Skeletal muscle tissue (tissue), 4 donors: ENCODE results near the gene GLP2R. TPM values are rescaled to one million over a fixed set of nuclear protein-coding genes. Genes with fewer than 3 reads are reported as not detected.

Experiments used
- H3K27ac ChIP-seq: one replicate; pipeline ENCODE4 v1.7.0; 2013; ENCODE audit warnings: mild to moderate bottlenecking, low read depth, low read length, inconsistent platforms
- H3K27me3 ChIP-seq, 3 donors: one replicate each; pipeline ENCODE4 v1.7.0; 2013; ENCODE audit warnings: low read length in 3 of 3; ENCODE audit not compliant: control insufficient read depth in 3 of 3, insufficient read depth in 3 of 3
- H3K36me3 ChIP-seq, 3 donors: one replicate each; pipeline ENCODE4 v1.7.0; 2013; ENCODE audit warnings: low read length in 3 of 3; ENCODE audit not compliant: control insufficient read depth in 3 of 3, insufficient read depth in 3 of 3
- H3K4me1 ChIP-seq, 3 donors: one replicate each; pipeline ENCODE4 v1.7.0; 2013; ENCODE audit warnings: low read length in 3 of 3, mild to moderate bottlenecking in 3 of 3; ENCODE audit not compliant: control insufficient read depth in 3 of 3, insufficient read depth in 3 of 3
- H3K4me3 ChIP-seq, 3 donors: one replicate each; pipeline ENCODE4 v1.7.0; 2013; ENCODE audit warnings: low read length in 3 of 3
- H3K9ac ChIP-seq, 3 donors: one replicate each; pipeline ENCODE4 v1.7.0; 2013; ENCODE audit warnings: low read length in 3 of 3, mild to moderate bottlenecking in 3 of 3, moderate library complexity in 2 of 3, low read depth in 1 of 3
- H3K9me3 ChIP-seq, 3 donors: one replicate each; pipeline ENCODE4 v1.7.0; 2013; ENCODE audit warnings: low read length in 3 of 3; ENCODE audit not compliant: control insufficient read depth in 3 of 3
- total RNA-seq: library from RNA; depleted of rRNA; stranded (reverse); fragments of >200 nt; gene quantifications from one replicate; pipeline ENCODE4 v1.2.3, GENCODE V29; 2014
- donor health status: Osteomylitis.

GLP2R gene
- total RNA-seq, 1 donor from 2014 or later: not detected

DNA sequence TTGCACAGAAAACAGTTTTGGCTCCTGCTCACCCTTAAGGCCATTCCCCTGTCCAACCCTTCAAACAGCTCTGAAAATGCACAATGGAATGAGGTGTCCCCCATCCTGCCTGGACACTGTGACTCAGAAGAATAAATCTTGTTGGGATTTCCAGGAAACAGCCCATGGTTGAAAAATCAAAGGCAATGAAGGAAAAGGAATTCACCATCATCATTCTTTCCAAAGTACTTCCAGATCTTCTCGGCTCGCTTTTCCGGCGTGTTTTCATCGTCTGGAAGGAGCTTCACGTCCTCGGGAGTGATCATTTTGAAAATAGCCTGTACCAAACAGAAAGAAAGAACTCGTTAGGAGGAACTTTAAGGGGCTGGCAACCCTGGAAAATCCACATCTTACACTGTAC is 75.1 kb downstream of the GLP2R start:
- Histone ChIP-seq H3K4me3 (no peak overlapping the region), H3K4me1 (peaks cover 0 to 5% (median 3%) of the 10 kb centered on the region in 3 donors), H3K36me3 (no peaks in the 10 kb centered on the region), H3K9me3 (no peaks in the 10 kb centered on the region), H3K27ac (peak overlapping the region; percentile 22), H3K27me3 (peaks cover 0 to 2% (median 2%) of the 10 kb centered on the region in 3 donors), H3K9ac (no peak overlapping the region)

DNA sequence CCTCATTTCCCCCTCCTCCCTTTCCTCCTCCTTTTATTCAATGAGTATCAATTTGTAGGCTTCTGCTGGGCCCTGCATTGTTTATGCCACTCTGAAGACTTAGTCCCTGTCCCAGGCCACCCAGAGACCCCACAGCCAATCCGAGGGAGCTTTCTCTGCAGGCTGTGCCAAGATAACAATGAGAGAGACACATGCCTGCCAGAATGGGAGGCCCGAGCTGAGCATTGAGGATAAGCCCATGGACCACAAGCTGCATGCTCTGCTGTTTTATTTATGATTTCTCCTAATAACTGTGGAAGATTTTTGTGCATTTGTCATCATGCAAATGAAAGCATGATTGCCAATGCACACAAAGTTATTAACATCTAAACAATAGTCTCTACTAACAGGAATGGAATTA is 76.4 kb downstream of the GLP2R start:
- Histone ChIP-seq H3K4me1 (peaks cover 0 to 5% (median 3%) of the 10 kb centered on the region in 3 donors), H3K4me3 (no peak overlapping the region), H3K36me3 (no peaks in the 10 kb centered on the region), H3K9me3 (no peaks in the 10 kb centered on the region), H3K27ac (no peak overlapping the region), H3K9ac (no peak overlapping the region), H3K27me3 (peaks cover 2 to 4% (median 3%) of the 10 kb centered on the region in 3 donors)

DNA sequence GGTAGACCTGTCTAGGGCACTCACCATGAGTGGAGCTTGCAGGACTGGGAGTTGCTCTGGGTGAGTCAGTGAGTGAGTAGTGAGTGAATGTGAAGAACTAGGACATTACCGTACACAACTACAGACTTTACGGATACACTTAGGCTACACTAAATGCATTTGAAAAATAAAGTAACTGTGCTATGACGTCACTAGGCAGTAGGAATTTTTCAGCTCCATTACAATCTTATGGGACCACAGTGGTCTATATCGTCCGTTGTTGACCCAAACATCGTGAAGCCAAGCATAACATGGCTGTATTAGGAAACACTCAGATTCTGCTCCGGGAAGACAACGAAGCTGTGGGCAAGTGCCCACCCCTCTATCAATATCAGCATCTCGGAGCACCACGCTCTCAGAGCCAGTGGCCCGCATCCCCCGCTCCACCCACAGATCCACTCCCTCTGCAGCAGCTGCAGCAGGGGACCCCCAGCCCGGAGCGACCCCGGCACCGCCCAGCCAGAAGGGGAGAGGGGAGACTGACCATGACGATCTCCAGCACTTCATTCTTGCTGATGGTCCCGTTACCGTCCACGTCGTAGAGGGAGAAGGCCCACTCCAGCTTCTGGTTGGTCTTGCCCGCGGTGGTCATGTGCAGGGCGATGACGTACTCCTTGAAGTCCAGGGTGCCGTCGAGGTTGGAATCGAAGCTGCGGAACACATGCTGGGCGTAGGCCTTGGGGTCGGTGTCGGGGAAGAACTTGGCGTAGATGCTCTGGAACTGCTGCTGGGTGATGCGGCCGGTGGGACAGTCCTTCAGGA is 78.8 kb downstream of the GLP2R start:
- H3K4me1 ChIP-seq: peaks cover 0 to 5% (median 1%) of the 10 kb centered on the region in 3 donors
- no peaks in the 10 kb centered on the region for H3K9me3 ChIP-seq
- no peak overlapping the region for H3K9ac ChIP-seq
- no peak overlapping the region for H3K27ac ChIP-seq
- no peak overlapping the region for H3K4me3 ChIP-seq
- H3K36me3 ChIP-seq: no peaks in the 10 kb centered on the region
- peaks cover 7 to 20% (median 12%) of the 10 kb centered on the region in 3 donors for H3K27me3 ChIP-seq

DNA sequence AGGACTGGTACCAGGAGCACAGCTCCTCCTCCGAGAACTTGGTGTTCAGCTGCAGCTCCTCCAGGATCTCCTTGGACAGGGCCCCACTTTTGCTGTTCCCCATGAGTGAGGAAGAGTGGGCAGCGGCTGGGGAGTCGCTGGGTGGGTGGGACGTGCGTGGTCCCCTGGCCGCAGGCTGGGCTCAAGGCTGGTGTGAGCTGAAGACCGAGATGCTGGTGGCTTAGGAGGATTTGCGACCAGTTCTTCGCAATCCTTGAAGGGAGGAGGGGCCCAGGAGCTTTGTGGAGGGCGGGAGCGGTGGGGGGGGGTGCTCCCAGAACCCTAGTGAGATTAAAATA is 79.3 kb downstream of the GLP2R start, which contains the start of gene RCVRN:
TSS of gene RCVRN (minus strand) at position 194 of the 338 bp plus-strand sequence. CDS start at position 103, 91 bp downstream.
- peaks cover 0 to 2% (median 0%) of the 10 kb centered on the region in 3 donors for H3K4me1 ChIP-seq
- H3K4me3 ChIP-seq: no peak within 1 kb of the TSS
- H3K27me3 ChIP-seq: peaks cover 7 to 23% (median 16%) of the 10 kb centered on the region in 3 donors
- no peaks in the 10 kb centered on the region for H3K36me3 ChIP-seq
- no peak within 1 kb of the TSS for H3K27ac ChIP-seq
- no peaks in the 10 kb centered on the region for H3K9me3 ChIP-seq
- H3K9ac ChIP-seq: no peak within 1 kb of the TSS

DNA sequence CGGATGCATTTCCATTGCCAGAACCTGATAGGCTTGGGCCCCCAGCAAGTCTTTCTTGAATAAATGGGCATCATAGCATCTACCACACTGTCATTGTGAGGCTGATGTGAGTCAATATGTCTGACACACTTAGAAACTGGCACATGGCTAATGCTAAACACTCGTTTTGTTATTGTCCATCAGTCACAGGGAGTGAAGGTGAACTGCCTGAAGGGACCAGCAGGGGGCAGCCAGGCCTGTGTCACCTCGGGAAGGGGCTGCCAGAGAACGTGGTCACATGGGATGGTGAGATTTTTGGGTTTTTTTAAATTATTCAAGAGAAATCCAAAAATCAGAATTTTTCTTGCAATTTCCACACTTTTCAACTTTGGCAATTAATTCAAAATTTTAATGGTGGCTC is 80.2 kb downstream of the GLP2R start:
- Histone ChIP-seq H3K4me1 (no peaks in the 10 kb centered on the region), H3K27ac (no peak overlapping the region), H3K9ac (no peak overlapping the region), H3K27me3 (peaks cover 7 to 23% (median 19%) of the 10 kb centered on the region in 3 donors), H3K4me3 (no peak overlapping the region), H3K9me3 (no peaks in the 10 kb centered on the region), H3K36me3 (no peaks in the 10 kb centered on the region)

DNA sequence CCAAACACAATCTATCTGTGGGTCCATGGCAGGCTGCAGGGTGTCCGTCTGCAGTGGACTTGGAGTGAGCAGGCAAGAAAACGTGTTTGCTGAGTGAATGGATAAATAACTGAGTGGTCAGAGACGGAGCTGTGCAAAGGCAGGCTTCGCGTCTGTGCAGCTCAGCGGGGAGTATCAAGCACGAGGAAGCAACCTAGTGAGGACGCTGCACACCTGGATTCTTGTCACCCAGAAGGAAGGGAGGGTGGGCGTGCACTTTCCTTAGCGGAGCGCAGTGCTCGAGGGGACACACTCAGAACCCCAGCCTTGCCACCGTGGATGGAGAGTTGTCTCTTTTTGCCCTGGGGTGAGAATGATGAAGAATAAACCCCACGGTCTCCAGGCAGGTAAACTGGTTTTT is 80.9 kb downstream of the GLP2R start:
- no peaks in the 10 kb centered on the region for H3K4me1 ChIP-seq
- H3K27ac ChIP-seq: no peak overlapping the region
- H3K9me3 ChIP-seq: no peaks in the 10 kb centered on the region
- H3K36me3 ChIP-seq: no peaks in the 10 kb centered on the region
- no peak overlapping the region for H3K9ac ChIP-seq
- H3K4me3 ChIP-seq: no peak overlapping the region
- peaks cover 7 to 23% (median 19%) of the 10 kb centered on the region in 3 donors for H3K27me3 ChIP-seq

DNA sequence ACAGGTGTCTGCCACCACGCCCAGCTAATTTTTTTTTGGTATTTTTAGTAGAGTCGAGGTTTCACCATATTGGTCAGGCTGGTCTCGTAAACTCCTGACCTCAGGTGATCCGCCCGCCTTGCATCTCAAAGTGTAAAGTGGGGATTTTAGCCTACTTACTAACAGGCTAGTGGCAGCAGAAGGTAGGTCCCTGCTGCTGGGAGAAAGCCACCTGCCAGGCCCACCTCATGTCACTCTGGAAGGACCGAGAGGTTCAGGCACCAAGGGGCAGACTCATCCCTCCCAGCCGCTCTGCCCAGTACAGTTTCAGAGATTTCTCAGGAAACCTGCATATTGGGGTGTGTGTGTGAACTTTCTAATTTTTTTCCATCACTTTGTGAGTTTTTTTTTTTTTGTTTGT is 81.4 kb downstream of the GLP2R start:
- Histone ChIP-seq H3K9ac (no peak overlapping the region), H3K4me3 (no peak overlapping the region), H3K36me3 (no peaks in the 10 kb centered on the region), H3K27me3 (peaks cover 7 to 23% (median 19%) of the 10 kb centered on the region in 3 donors), H3K4me1 (no peaks in the 10 kb centered on the region), H3K9me3 (no peaks in the 10 kb centered on the region), H3K27ac (no peak overlapping the region)

DNA sequence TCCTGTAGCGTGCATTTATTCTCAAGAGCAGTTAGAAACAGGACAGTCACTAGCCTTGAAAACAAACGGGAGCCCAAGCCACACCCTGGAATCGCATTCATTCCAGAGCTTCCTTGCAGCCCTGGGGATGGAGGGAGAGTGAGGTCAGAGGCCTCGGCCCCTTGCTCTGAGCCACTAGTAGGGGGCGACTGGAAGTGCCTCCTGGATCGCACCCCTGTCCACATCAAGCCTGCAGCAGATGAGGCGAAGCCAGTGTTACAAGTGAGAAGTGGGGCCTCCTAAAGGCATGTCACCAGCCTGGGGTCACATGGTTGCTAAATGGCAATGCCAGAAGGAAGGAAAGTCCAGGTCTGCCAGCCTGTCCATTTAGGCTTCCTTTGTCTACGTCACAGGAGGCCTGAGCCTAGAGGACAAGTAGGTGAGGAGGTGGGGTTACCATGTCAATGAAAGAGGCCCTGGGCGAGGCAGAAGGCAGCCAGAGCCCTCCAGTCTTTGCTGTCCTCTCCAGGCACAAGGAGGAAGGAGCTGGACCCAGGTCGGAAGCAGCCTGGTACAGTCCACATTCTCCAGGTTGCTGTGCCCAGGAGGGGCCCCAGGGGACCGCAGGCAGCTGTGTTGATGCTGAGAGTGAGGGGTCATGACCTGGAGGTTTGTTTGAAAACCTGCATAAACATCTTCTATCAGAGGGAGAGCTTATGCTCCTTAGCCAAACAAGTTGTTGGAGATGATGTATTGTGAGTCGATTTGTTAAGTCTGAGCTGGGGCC is 82.3 kb downstream of the GLP2R start:
- Histone ChIP-seq H3K27ac (no peak overlapping the region), H3K27me3 (peaks cover 7 to 23% (median 19%) of the 10 kb centered on the region in 3 donors), H3K4me1 (no peaks in the 10 kb centered on the region), H3K9me3 (no peaks in the 10 kb centered on the region), H3K9ac (no peak overlapping the region), H3K4me3 (no peak overlapping the region), H3K36me3 (no peaks in the 10 kb centered on the region)

DNA sequence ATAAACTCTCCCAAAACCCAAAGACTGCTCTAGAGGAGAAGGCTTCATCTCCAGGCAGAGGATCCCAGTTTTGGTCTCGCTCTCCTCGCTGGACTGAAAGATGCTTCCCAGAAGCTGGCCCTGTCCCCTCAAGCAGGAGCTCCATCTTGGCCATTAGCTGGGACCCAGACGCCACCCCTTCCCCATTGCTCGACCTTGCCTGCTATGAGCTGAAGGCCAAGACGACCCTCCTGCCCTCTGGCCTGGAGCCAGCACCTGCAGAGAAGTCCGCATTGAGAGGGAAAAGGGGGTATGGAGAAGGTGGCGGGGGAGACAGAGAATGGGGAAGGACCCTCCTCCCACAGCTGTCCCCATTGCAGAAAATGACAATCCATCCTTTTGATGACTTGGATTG is 82.9 kb downstream of the GLP2R start:
- Histone ChIP-seq H3K9me3 (no peaks in the 10 kb centered on the region), H3K27ac (no peak overlapping the region), H3K4me1 (no peaks in the 10 kb centered on the region), H3K27me3 (peaks cover 7 to 23% (median 19%) of the 10 kb centered on the region in 3 donors), H3K36me3 (no peaks in the 10 kb centered on the region), H3K9ac (no peak overlapping the region), H3K4me3 (no peak overlapping the region)

DNA sequence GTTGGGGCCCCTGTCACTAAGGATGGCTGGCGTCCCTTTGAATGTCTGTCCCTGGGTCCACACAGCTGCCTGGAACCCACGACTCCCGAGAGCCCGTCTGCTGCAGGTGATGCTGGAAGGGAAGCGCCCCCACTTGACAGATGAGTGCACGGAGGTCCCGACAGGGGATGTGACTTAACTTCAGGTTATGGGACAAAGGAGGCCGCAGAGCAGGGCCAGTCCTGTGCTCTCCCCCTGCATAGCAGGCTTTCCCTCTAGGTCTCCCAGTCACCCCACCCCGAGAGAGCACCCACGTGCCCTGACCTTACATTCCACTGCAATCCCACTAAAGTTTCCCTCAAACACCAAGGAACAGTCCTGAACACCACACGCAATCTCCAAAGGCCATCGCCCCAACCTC is 85.4 kb downstream of the GLP2R start:
- no peak overlapping the region for H3K9ac ChIP-seq
- no peak overlapping the region for H3K4me3 ChIP-seq
- H3K9me3 ChIP-seq: no peaks in the 10 kb centered on the region
- no peaks in the 10 kb centered on the region for H3K36me3 ChIP-seq
- no peaks in the 10 kb centered on the region for H3K4me1 ChIP-seq
- peaks cover 5 to 19% (median 17%) of the 10 kb centered on the region in 3 donors for H3K27me3 ChIP-seq
- H3K27ac ChIP-seq: no peak overlapping the region
